ENCODE results near the gene ARMC8. TPM values are rescaled to one million over a fixed set of nuclear protein-coding genes. Genes with fewer than 3 reads are reported as not detected.

The ARMC8 gene
- total RNA-seq, 4 donors from 2014 or later = 57.2 to 91.8 (median 59.5) TPM

- no peaks in the 10 kb centered on the region for H3K4me1 ChIP-seq
- H3K4me3 ChIP-seq (replicated peaks in 1 of 3) = no peak overlapping the region
- TF ChIP-seq POLR2A (IDR thresholded peaks at IDR 0.05) (no peak), CTCF (IDR thresholded peaks at IDR 0.05) (no peak)
- 82 to 96% methylated on average over 2 of the region's 2 CpGs for WGBS, 2 donors
- no peak for DNase-seq
- no peaks in the 10 kb centered on the region for H3K27me3 ChIP-seq
- intact Hi-C loops (cut with DNase I) = no loop called here
- H3K27ac ChIP-seq = no peak overlapping the region
- H3K9me3 ChIP-seq = no peaks in the 10 kb centered on the region
- peaks cover 23 to 62% of the 10 kb centered on the region in 2 donors for H3K36me3 ChIP-seq
Measured at GRCh38 chr3:138289260-138289659, 102.2 kb downstream of the ARMC8 start.

GRCh38 chr3:138289701-138290100 lies 102.6 kb downstream of the ARMC8 start:
- no peak for DNase-seq
- Histone ChIP-seq H3K27ac (no peak overlapping the region), H3K9me3 (no peaks in the 10 kb centered on the region), H3K4me1 (no peaks in the 10 kb centered on the region), H3K36me3 (peaks cover 19 to 60% of the 10 kb centered on the region in 2 donors), H3K27me3 (no peaks in the 10 kb centered on the region), H3K4me3 (replicated peaks in 1 of 3) (no peak overlapping the region)
- intact Hi-C loops (cut with DNase I) = no loop called here
- no peak for TF ChIP-seq POLR2A (IDR thresholded peaks at IDR 0.05)
- TF ChIP-seq CTCF (IDR thresholded peaks at IDR 0.05) = no peak
- WGBS, 2 donors = 92 to 96% methylated on average over 3 of the region's 3 CpGs

- H3K4me1 ChIP-seq = no peaks in the 10 kb centered on the region
- peaks cover 0 to 16% of the 10 kb centered on the region in 2 donors for H3K36me3 ChIP-seq
- no peaks in the 10 kb centered on the region for H3K9me3 ChIP-seq
- no peak for TF ChIP-seq CTCF (IDR thresholded peaks at IDR 0.05)
- TF ChIP-seq POLR2A (IDR thresholded peaks at IDR 0.05) = no peak
- intact Hi-C loops (cut with DNase I) = no loop called here
- H3K4me3 ChIP-seq (replicated peaks in 1 of 3) = no peak overlapping the region
- no peaks in the 10 kb centered on the region for H3K27me3 ChIP-seq
- 92 to 98% methylated on average over 1 of the region's 1 CpG for WGBS, 2 donors
- H3K27ac ChIP-seq = no peak overlapping the region
- DNase-seq = no peak
Measured at GRCh38 chr3:138296639-138297038, 109.5 kb downstream of the ARMC8 start.

GRCh38 chr3:138297059-138297607 lies 110.0 kb downstream of the ARMC8 start:
- H3K27me3 ChIP-seq = no peaks in the 10 kb centered on the region
- no peak overlapping the region for H3K27ac ChIP-seq
- H3K4me3 ChIP-seq (replicated peaks in 1 of 3) = no peak overlapping the region
- TF ChIP-seq POLR2A (IDR thresholded peaks at IDR 0.05) = no peak
- TF ChIP-seq CTCF (IDR thresholded peaks at IDR 0.05) = no peak
- WGBS, 2 donors = 94 to 95% methylated on average over 5 of the region's 5 CpGs
- H3K36me3 ChIP-seq = peaks cover 0 to 16% of the 10 kb centered on the region in 2 donors
- no peaks in the 10 kb centered on the region for H3K9me3 ChIP-seq
- no peaks in the 10 kb centered on the region for H3K4me1 ChIP-seq
- no peak for DNase-seq
- intact Hi-C loops (cut with DNase I) = no loop called here

GRCh38 chr3:138297876-138298275 lies 110.8 kb downstream of the ARMC8 start:
- Histone ChIP-seq H3K9me3 (no peaks in the 10 kb centered on the region), H3K4me1 (no peaks in the 10 kb centered on the region), H3K27me3 (no peaks in the 10 kb centered on the region), H3K4me3 (replicated peaks in 1 of 3) (no peak overlapping the region), H3K36me3 (peaks cover 0 to 15% of the 10 kb centered on the region in 2 donors), H3K27ac (no peak overlapping the region)
- intact Hi-C loops (cut with DNase I) = no loop called here
- TF ChIP-seq CTCF (IDR thresholded peaks at IDR 0.05) (no peak), POLR2A (IDR thresholded peaks at IDR 0.05) (no peak)
- 94 to 95% methylated on average over 1 of the region's 1 CpG for WGBS, 2 donors
- DNase-seq = no peak
